Dendritic cell treated with granulocyte-macrophage colony-stimulating factor and Interleukin-4, amounts not matched to agents 40 ng/mL and 50 ng/mL, for 4 days (primary cell): ENCODE data around the gene MDFI.

ENCODE experiments used
- H3K27ac Mint-ChIP-seq: one replicate; pipeline ENCODE4 v1.8.0; 2022; ENCODE audit warnings: mild to moderate bottlenecking, mixed read lengths
- H3K27me3 Mint-ChIP-seq: one replicate; pipeline ENCODE4 v1.8.0; 2022; ENCODE audit warnings: mild to moderate bottlenecking, mixed read lengths
- H3K36me3 Mint-ChIP-seq: one replicate; pipeline ENCODE4 v1.8.0; 2022; ENCODE audit warnings: low read depth, mixed read lengths
- H3K4me1 Mint-ChIP-seq: one replicate; pipeline ENCODE4 v1.8.0; 2022; ENCODE audit warnings: low read depth, mixed read lengths
- H3K4me3 Mint-ChIP-seq: one replicate; pipeline ENCODE4 v1.8.0; 2022; ENCODE audit warnings: mild to moderate bottlenecking, moderate library complexity, mixed read lengths
- H3K9me3 Mint-ChIP-seq: one replicate; pipeline ENCODE4 v1.8.0; 2022; ENCODE audit warnings: mixed read lengths
- intact Hi-C: fragments of 100-400 bp; cut with micrococcal nuclease; formaldehyde crosslinking; loops from one replicate; pipeline ENCODE4 v1.15.0; 2022

MDFI gene

DNA sequence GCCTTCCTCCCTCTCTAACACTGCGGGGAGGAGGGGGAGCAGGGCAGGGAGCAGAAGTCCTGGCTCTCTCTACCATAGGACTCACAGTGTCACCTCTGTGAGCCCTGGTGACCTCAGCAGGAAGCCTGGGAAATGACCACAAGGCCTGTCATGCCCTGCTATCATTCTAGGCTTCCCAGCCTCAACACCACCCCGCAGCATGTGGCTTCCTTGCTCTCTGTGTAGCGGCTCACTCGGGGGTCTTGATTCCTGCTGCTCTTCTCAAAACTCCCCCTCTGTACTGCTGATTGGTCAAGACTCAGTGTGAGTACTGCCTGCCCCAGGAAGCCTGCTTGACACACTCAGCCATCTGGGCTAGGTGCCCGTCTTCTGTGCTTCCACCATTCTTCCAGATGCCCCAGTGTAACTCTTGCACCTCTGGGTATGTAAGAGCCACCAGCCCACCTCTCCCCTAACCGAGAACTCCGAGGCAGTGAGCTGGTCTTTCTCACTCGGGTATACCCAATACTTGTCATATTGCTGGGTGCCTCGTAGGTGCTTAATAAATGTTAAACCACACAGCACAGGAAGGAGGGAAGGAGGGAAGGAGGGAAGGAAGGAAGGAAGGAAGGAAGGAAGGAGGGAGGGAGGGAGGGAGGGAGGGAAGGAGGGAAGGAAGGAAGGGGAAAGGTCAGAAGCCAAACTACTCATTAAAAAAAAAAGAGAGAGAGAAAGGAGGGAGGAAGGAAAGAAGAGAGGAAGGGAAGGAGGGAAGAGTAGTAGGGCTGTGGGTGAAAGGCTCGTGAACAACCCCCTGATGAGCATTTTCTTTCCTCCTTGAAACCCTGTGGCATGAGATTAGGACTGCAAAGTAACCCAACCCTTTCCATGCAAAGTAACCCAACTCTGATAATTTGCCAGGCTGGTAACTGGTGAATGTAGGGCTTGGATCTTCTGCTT, 5.0 kb downstream of the MDFI start:
- H3K27ac Mint-ChIP-seq, result no peak overlapping the region
- peaks cover 11% of the 10 kb centered on the region for H3K4me1 Mint-ChIP-seq
- H3K9me3 Mint-ChIP-seq, result no peaks in the 10 kb centered on the region
- intact Hi-C loops, result no loop called here
- H3K27me3 Mint-ChIP-seq, result peaks cover 53% of the 10 kb centered on the region
- H3K36me3 Mint-ChIP-seq, result no peaks in the 10 kb centered on the region
- H3K4me3 Mint-ChIP-seq, result no peak overlapping the region

DNA sequence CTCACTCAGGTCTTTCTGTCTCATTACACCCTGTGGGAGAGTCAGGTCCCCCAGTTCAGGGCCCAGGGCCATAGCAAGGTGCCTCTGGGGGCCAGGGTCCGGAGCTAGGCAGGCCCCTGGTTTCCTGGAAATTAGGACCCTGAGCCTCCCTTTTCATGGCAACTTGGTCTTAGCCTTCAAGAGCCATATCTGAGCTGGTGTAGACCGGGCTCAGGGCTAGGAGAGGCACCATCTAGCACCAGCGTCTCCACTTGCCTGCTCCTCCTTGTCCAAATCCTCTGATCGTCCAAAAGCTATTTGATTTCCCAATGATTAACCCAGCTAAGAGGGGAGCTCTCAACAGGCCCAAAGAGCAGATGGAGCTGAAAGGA, 5.6 kb downstream of the MDFI start:
- Mint-ChIP-seq H3K36me3 (no peaks in the 10 kb centered on the region), H3K27ac (no peak overlapping the region), H3K9me3 (no peaks in the 10 kb centered on the region), H3K27me3 (peaks cover 46% of the 10 kb centered on the region), H3K4me1 (peaks cover 6% of the 10 kb centered on the region), H3K4me3 (no peak overlapping the region)
- intact Hi-C loops, result no loop called here

- Mint-ChIP-seq H3K36me3 (no peaks in the 10 kb centered on the region), H3K27me3 (peaks cover 41% of the 10 kb centered on the region), H3K4me3 (no peak overlapping the region), H3K27ac (no peak overlapping the region), H3K9me3 (no peaks in the 10 kb centered on the region), H3K4me1 (peaks cover under 1% of the 10 kb centered on the region)
- intact Hi-C loops, result no loop called here
These were observed 6.1 kb downstream of the MDFI start for GRCh38 chr6:41644297-41644879.

GRCh38 chr6:41645007-41645618, 6.8 kb downstream of the MDFI start:
- no peaks in the 10 kb centered on the region for H3K36me3 Mint-ChIP-seq
- peaks cover 34% of the 10 kb centered on the region for H3K27me3 Mint-ChIP-seq
- no peak overlapping the region for H3K4me3 Mint-ChIP-seq
- no peaks in the 10 kb centered on the region for H3K9me3 Mint-ChIP-seq
- intact Hi-C loops, result no loop called here
- H3K4me1 Mint-ChIP-seq, result no peaks in the 10 kb centered on the region
- H3K27ac Mint-ChIP-seq, result no peak overlapping the region

GRCh38 chr6:41646026-41646795, 7.9 kb downstream of the MDFI start:
- H3K27me3 Mint-ChIP-seq, result peaks cover 26% of the 10 kb centered on the region
- no peak overlapping the region for H3K4me3 Mint-ChIP-seq
- intact Hi-C loops, result no loop called here
- H3K27ac Mint-ChIP-seq, result no peak overlapping the region
- no peaks in the 10 kb centered on the region for H3K9me3 Mint-ChIP-seq
- no peaks in the 10 kb centered on the region for H3K4me1 Mint-ChIP-seq
- no peaks in the 10 kb centered on the region for H3K36me3 Mint-ChIP-seq

GRCh38 chr6:41647061-41647511, 8.8 kb downstream of the MDFI start:
- no peak overlapping the region for H3K27ac Mint-ChIP-seq

GRCh38 chr6:41648070-41648585, 9.9 kb downstream of the MDFI start:
- Mint-ChIP-seq H3K9me3 (no peaks in the 10 kb centered on the region), H3K4me1 (no peaks in the 10 kb centered on the region), H3K27ac (no peak overlapping the region), H3K27me3 (peaks cover 13% of the 10 kb centered on the region), H3K36me3 (no peaks in the 10 kb centered on the region), H3K4me3 (no peak overlapping the region)
- intact Hi-C loops, result no loop called here

More at GRCh38 chr6:41647061-41647511, 8.8 kb downstream of the MDFI start:
- no peaks in the 10 kb centered on the region for H3K9me3 Mint-ChIP-seq
- peaks cover 21% of the 10 kb centered on the region for H3K27me3 Mint-ChIP-seq
- no peaks in the 10 kb centered on the region for H3K36me3 Mint-ChIP-seq
- intact Hi-C loops, result no loop called here
- no peak overlapping the region for H3K4me3 Mint-ChIP-seq
- H3K4me1 Mint-ChIP-seq, result no peaks in the 10 kb centered on the region

DNA sequence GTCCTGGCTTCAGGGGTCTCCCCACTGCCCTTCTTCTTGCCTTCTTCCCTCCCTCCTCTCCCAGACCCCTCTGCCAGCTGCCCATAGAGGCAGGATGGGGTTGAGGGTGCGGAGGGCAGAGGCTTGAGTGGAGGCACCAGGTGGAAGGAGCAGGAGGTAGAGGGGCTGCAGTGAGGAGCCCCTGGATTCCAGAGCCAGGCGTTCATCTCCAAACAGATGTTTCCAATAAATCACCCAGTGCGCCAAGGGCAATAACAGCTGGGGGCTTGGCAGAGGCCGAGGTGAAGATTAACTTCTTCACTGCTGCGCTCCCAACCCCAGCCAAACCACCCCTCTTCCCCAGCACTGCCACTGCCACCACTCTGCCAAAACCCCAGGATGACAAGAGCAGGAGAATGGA, 10.7 kb downstream of the MDFI start:
- Mint-ChIP-seq H3K4me1 (no peaks in the 10 kb centered on the region), H3K27ac (no peak overlapping the region), H3K36me3 (no peaks in the 10 kb centered on the region), H3K27me3 (peaks cover 11% of the 10 kb centered on the region), H3K9me3 (no peaks in the 10 kb centered on the region), H3K4me3 (no peak overlapping the region)
- intact Hi-C loops, result no loop called here

- H3K4me3 Mint-ChIP-seq, result no peak overlapping the region
- intact Hi-C loops, result no loop called here
- no peaks in the 10 kb centered on the region for H3K36me3 Mint-ChIP-seq
- H3K27ac Mint-ChIP-seq, result no peak overlapping the region
- no peaks in the 10 kb centered on the region for H3K4me1 Mint-ChIP-seq
- no peaks in the 10 kb centered on the region for H3K9me3 Mint-ChIP-seq
- H3K27me3 Mint-ChIP-seq, result peaks cover 11% of the 10 kb centered on the region
These were observed 11.3 kb downstream of the MDFI start for GRCh38 chr6:41649596-41649995.

DNA sequence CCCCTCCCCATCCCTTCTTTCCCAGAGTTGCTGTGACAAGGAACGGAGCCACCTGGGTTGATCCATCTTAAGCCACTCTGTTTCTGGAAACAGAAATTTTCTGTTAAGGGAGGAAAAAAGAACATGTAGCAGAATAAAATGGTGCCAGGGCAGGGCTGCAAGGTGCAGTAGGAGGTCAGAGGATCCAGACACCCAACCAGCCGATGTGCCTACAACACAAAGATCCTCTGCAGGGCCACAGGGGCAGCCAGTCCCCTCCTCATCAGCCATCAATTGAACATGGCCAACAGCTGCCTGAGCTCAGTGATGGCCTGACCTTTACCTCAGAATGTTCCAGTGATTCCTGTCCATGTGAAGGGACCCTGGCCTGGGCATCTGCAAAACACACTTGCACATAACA, 11.9 kb downstream of the MDFI start:
- Mint-ChIP-seq H3K9me3 (no peaks in the 10 kb centered on the region), H3K4me3 (no peak overlapping the region), H3K27ac (no peak overlapping the region), H3K36me3 (no peaks in the 10 kb centered on the region), H3K4me1 (no peaks in the 10 kb centered on the region), H3K27me3 (peaks cover 12% of the 10 kb centered on the region)
- intact Hi-C loops, result no loop called here

GRCh38 chr6:41651246-41651961, 13.1 kb downstream of the MDFI start:
- Mint-ChIP-seq H3K27me3 (peaks cover 11% of the 10 kb centered on the region), H3K27ac (no peak overlapping the region), H3K36me3 (no peaks in the 10 kb centered on the region), H3K9me3 (no peaks in the 10 kb centered on the region), H3K4me3 (no peak overlapping the region), H3K4me1 (no peaks in the 10 kb centered on the region)
- intact Hi-C loops, result no loop called here

- H3K27ac Mint-ChIP-seq, result no peak overlapping the region
- H3K36me3 Mint-ChIP-seq, result no peaks in the 10 kb centered on the region
- no peaks in the 10 kb centered on the region for H3K4me1 Mint-ChIP-seq
- no peak overlapping the region for H3K4me3 Mint-ChIP-seq
- H3K27me3 Mint-ChIP-seq, result peaks cover 12% of the 10 kb centered on the region
- intact Hi-C loops, result no loop called here
- no peaks in the 10 kb centered on the region for H3K9me3 Mint-ChIP-seq
These were observed 13.8 kb downstream of the MDFI start for GRCh38 chr6:41651962-41652657.
